Measurements from ENCODE around the gene NINJ2. TPM values are rescaled to one million over a fixed set of nuclear protein-coding genes. Genes with fewer than 3 reads are reported as not detected.

NINJ2 gene
- total and polyA plus RNA-seq, 10 of the 15 experiments (the other 5 are each of a cell fraction or from before 2014, with no cell fraction given) = 8.9 to 51.6 (median 21.3) TPM

DNA sequence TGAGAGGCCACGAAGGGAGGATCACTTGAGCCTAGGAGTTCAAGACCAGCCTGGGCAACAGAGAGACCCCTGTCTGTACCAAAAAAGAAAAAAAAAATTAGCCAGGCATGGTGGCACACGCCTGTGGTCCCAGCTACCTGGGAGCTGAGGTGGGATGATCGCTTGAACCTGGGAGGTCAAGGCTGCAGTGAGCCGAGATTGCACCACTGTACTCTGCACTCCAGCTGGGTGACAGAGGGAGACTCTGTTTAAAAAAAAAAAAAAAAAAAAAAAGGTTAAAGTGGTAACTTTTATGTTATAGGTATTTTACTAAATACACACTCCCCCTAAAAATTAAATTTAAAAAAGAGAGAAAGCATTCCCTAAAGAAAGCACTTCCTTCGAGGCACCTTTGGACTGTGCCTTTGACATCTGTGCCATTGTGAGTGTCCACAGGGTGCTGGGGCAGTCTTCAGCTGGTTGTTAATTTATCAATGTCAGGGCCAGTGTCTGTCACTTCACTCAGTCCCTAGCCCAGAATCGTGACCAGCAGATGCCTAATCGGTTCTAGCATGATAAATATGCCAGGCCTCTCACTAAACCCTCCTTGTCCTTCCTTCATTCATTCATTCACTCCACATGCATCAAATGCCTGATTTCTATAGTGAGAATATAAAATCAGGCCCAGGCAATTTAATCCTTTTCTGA is 140.4 kb downstream of the NINJ2 start (continued):
- TF ChIP-seq SIN3A (IDR thresholded peaks at IDR 0.05; ENCODE audit: low read depth, low read length) (no peak), MXI1 (IDR thresholded peaks at IDR 0.05; ENCODE audit: low read depth, low read length) (no peak)
- TF ChIP-seq, protein P1, sequence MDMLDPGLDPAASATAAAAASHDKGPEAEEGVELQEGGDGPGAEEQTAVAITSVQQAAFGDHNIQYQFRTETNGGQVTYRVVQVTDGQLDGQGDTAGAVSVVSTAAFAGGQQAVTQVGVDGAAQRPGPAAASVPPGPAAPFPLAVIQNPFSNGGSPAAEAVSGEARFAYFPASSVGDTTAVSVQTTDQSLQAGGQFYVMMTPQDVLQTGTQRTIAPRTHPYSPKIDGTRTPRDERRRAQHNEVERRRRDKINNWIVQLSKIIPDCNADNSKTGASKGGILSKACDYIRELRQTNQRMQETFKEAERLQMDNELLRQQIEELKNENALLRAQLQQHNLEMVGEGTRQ (IDR thresholded peaks at IDR 0.05; ENCODE audit: borderline replicate concordance, low read depth, low read length) = no peak

DNA sequence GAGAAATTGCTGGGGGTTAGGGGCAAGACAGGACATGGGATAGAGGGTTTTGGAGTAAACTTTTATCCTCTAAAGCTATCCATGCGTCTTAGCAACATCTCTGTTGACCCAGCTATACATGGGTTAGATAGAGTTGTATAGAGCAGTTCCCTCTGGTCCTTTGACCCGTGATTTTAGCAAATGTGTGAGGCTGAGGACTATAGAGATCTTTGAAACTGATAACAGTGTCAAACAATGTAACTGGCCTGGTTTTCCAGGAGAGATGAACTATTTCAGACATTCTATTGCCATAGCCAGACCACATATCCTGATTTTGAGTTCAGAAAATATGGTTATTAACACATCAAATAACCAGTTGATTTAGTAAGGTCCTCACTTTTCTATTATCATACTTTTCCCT is 143.1 kb downstream of the NINJ2 start:
- POLR2A ChIA-PET = interaction anchor here (0.6 kb wide), 1 partner anchor 983 kb away, joined by 4 read pairs; no protein-coding TSS in a partner anchor
- DNase-seq (ENCODE audit: low read depth, low spot score) = no peak
- Histone ChIP-seq H3K79me2 (ENCODE audit: control insufficient read depth, insufficient read depth, low read length) (no peaks in the 10 kb centered on the region), H3K4me1 (ENCODE audit: control insufficient read depth, insufficient read depth, low read length) (no peaks in the 10 kb centered on the region), H3K4me3 (no peak overlapping the region), H3K27ac (ENCODE audit: control insufficient read depth, insufficient read depth) (no peak overlapping the region), H3K9ac (ENCODE audit: control insufficient read depth, insufficient read depth, low read length) (no peak overlapping the region), H3K36me3 (ENCODE audit: control insufficient read depth in 2 of 2, insufficient read depth in 2 of 2, low read length in 1 of 2) (no peaks in the 10 kb centered on the region), H4K20me1 (ENCODE audit: control insufficient read depth, insufficient read depth) (no peaks in the 10 kb centered on the region), H3K9me3 (replicated peaks; ENCODE audit: control insufficient read depth, insufficient read depth, low read length) (no peaks in the 10 kb centered on the region), H2AFZ (ENCODE audit: control insufficient read depth, low read depth, low read length) (no peak overlapping the region), H3K4me2 (ENCODE audit: control insufficient read depth, insufficient read depth) (no peak overlapping the region), H3K27me3 (replicated peaks in 1 of 2; ENCODE audit: control insufficient read depth in 2 of 2, insufficient read depth in 2 of 2, low read length in 1 of 2) (peaks cover 0 to 2% of the 10 kb centered on the region in 2 experiments; a peak in 2 of 4 replicates)
- intact Hi-C loops (cut with micrococcal nuclease; ENCODE audit: unreplicated experiment) (no loop called here), in situ Hi-C loops (cut with MboI) (no loop called here)
- BruUV-seq (replicated peaks) = no TSS peak
- SMC1A ChIA-PET (ENCODE audit: uncharacterized antibody, unreplicated experiment) = no interaction called here
- FAIRE-seq = no peak
- 15% methylated on average over 2 of the region's 2 CpGs for WGBS (ENCODE audit: insufficient coverage, insufficient replicate concordance, low lambda C conversion rate, missing lambda C conversion rate)
- no peak for ATAC-seq
- CTCF ChIA-PET = interaction anchor here (1.4 kb wide), 1 partner anchor 28 kb away, joined by 4 read pairs; no protein-coding TSS in a partner anchor
- RAD21 ChIA-PET (ENCODE audit: unreplicated experiment) = no interaction called here
- TF ChIP-seq HCFC1 (IDR thresholded peaks at IDR 0.05; ENCODE audit: low read length) (no peak), POLR2AphosphoS2 (IDR thresholded peaks at IDR 0.05; ENCODE audit: low read depth, low read length) (no peak), EGR1 (IDR thresholded peaks at IDR 0.05; ENCODE audit: borderline replicate concordance in 1 of 2, low read depth in 2 of 2, low read length in 2 of 2) (no peak), NR2C1 (IDR thresholded peaks at IDR 0.05) (no peak)
- TF ChIP-seq, protein P2, sequence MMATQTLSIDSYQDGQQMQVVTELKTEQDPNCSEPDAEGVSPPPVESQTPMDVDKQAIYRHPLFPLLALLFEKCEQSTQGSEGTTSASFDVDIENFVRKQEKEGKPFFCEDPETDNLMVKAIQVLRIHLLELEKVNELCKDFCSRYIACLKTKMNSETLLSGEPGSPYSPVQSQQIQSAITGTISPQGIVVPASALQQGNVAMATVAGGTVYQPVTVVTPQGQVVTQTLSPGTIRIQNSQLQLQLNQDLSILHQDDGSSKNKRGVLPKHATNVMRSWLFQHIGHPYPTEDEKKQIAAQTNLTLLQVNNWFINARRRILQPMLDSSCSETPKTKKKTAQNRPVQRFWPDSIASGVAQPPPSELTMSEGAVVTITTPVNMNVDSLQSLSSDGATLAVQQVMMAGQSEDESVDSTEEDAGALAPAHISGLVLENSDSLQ (IDR thresholded peaks at IDR 0.05) = no peak

Data from GM12878 (cell line).